Uterus (tissue), 4 donors: ENCODE measurements around the gene WDR45B. TPM values are rescaled to one million over a fixed set of nuclear protein-coding genes. Genes with fewer than 3 reads are reported as not detected.

ENCODE experiments used
- DNase-seq, 2 donors: peaks; one replicate each; pipeline ENCODE4 v3.0.0-alpha.2; 2019 to 2020
- H3K27ac ChIP-seq, 2 donors: fragments of 200-600 bp; sonication (generic); 1 replicate in 1 of 2; 2 replicates in 1 of 2; pipeline ENCODE4 v1.5.1; 2016 to 2018
- H3K27me3 ChIP-seq, 2 donors: fragments of 200-600 bp; sonication (generic); one replicate each; pipeline ENCODE4 v1.5.1; 2018 to 2019; ENCODE audit warnings: control low read depth in 1 of 2
- H3K36me3 ChIP-seq, 2 donors: fragments of 200-600 bp; sonication (generic); one replicate each; pipeline ENCODE4 v1.5.1; 2019; ENCODE audit warnings: control low read depth in 1 of 2
- H3K4me1 ChIP-seq, 2 donors: fragments of 200-600 bp; sonication (generic); one replicate each; pipeline ENCODE4 v1.5.1; 2018 to 2019; ENCODE audit warnings: control low read depth in 1 of 2
- H3K4me3 ChIP-seq, 2 donors: fragments of 200-600 bp; sonication (generic); 1 replicate in 1 of 2; 2 replicates in 1 of 2; pipeline ENCODE4 v1.5.1; 2018 to 2019; ENCODE audit warnings: mild to moderate bottlenecking in 1 of 2
- H3K9me3 ChIP-seq, 2 donors: fragments of 200-600 bp; sonication (generic); one replicate each; pipeline ENCODE4 v1.5.1; 2019; ENCODE audit warnings: control low read depth in 1 of 2
- CTCF ChIP-seq, 4 experiments: fragments of 200-600 bp in 2 of 4; fragments of 450-650 bp in 2 of 4; sonication (generic) in 2 of 4; IDR thresholded peaks; one replicate each; pipeline ENCODE4 v1.5.1; 2016 to 2019; ENCODE audit warnings: antibody characterized with exemption in 4 of 4, mild to moderate bottlenecking in 2 of 4, moderate library complexity in 1 of 4
- POLR2A ChIP-seq, 2 donors: fragments of 450-650 bp; IDR thresholded peaks; one replicate each; pipeline ENCODE4 v1.6.1; 2016; ENCODE audit warnings: antibody characterized with exemption in 2 of 2, mild to moderate bottlenecking in 1 of 2, moderate library complexity in 1 of 2
- intact Hi-C: fragments of 100-400 bp; cut with DNase I; formaldehyde crosslinking; loops from one replicate; pipeline ENCODE4 v1.15.1; 2023; ENCODE audit warnings: low total_unique reads
- total RNA-seq, 4 donors: library from RNA; depleted of rRNA in 3 of 4; stranded (reverse); fragments of >200 nt in 3 of 4; gene quantifications; one replicate each; pipeline versions ENCODE4 v1.1.0 to v1.2.4, GENCODE V29; 2014 to 2023
- donor health status: DM: yes; HTN: yes; CAD: no.

WDR45B gene
- total RNA-seq, 4 donors from 2014 or later, result 56.5 to 111 (median 85.4) TPM

GRCh38 chr17:82689077-82689476, 40.8 kb upstream of the WDR45B start:
- Histone ChIP-seq H3K27me3 (no peaks in the 10 kb centered on the region), H3K4me1 (no peaks in the 10 kb centered on the region), H3K36me3 (no peaks in the 10 kb centered on the region), H3K27ac (no peak overlapping the region), H3K9me3 (no peaks in the 10 kb centered on the region), H3K4me3 (no peak overlapping the region)
- DNase-seq, result no peak
- TF ChIP-seq CTCF (IDR thresholded peaks at IDR 0.05), result no peak
- no peak for TF ChIP-seq POLR2A (IDR thresholded peaks at IDR 0.05)
- intact Hi-C loops, result no loop called here

GRCh38 chr17:82687871-82688270, 39.6 kb upstream of the WDR45B start:
- Histone ChIP-seq H3K9me3 (no peaks in the 10 kb centered on the region), H3K27me3 (no peaks in the 10 kb centered on the region), H3K4me1 (no peaks in the 10 kb centered on the region), H3K36me3 (no peaks in the 10 kb centered on the region), H3K4me3 (no peak overlapping the region), H3K27ac (no peak overlapping the region)
- intact Hi-C loops, result no loop called here
- no peak for DNase-seq
- no peak for TF ChIP-seq POLR2A (IDR thresholded peaks at IDR 0.05)
- TF ChIP-seq CTCF (IDR thresholded peaks at IDR 0.05), result no peak

GRCh38 chr17:82687375-82687861, 39.2 kb upstream of the WDR45B start:
- intact Hi-C loops, result no loop called here
- H3K4me1 ChIP-seq, result no peaks in the 10 kb centered on the region
- H3K27me3 ChIP-seq, result no peaks in the 10 kb centered on the region
- no peak overlapping the region for H3K4me3 ChIP-seq
- H3K27ac ChIP-seq, result no peak overlapping the region
- TF ChIP-seq CTCF (IDR thresholded peaks at IDR 0.05) (no peak), POLR2A (IDR thresholded peaks at IDR 0.05) (no peak)
- DNase-seq, result no peak
- no peaks in the 10 kb centered on the region for H3K9me3 ChIP-seq
- H3K36me3 ChIP-seq, result no peaks in the 10 kb centered on the region

- intact Hi-C loops, result no loop called here
- no peak for DNase-seq
- no peaks in the 10 kb centered on the region for H3K4me1 ChIP-seq
- no peak for TF ChIP-seq CTCF (IDR thresholded peaks at IDR 0.05)
- TF ChIP-seq POLR2A (IDR thresholded peaks at IDR 0.05), result no peak
- no peaks in the 10 kb centered on the region for H3K36me3 ChIP-seq
- H3K27me3 ChIP-seq, result no peaks in the 10 kb centered on the region
- no peak overlapping the region for H3K27ac ChIP-seq
- no peaks in the 10 kb centered on the region for H3K9me3 ChIP-seq
- H3K4me3 ChIP-seq, result no peak overlapping the region
These were observed 38.4 kb upstream of the WDR45B start for GRCh38 chr17:82686366-82687324.

- Histone ChIP-seq H3K4me1 (no peaks in the 10 kb centered on the region), H3K27ac (no peak overlapping the region), H3K27me3 (no peaks in the 10 kb centered on the region), H3K36me3 (no peaks in the 10 kb centered on the region), H3K4me3 (no peak overlapping the region), H3K9me3 (no peaks in the 10 kb centered on the region)
- no peak for DNase-seq
- TF ChIP-seq CTCF (IDR thresholded peaks at IDR 0.05), result no peak
- TF ChIP-seq POLR2A (IDR thresholded peaks at IDR 0.05), result no peak
- intact Hi-C loops, result no loop called here
These were observed 37.0 kb upstream of the WDR45B start for GRCh38 chr17:82685291-82685690.
